Heart right ventricle (tissue), 16 donors: Measurements from ENCODE around the gene MYZAP. TPM values are rescaled to one million over a fixed set of nuclear protein-coding genes. Genes with fewer than 3 reads are reported as not detected.

Source experiments
- ATAC-seq, 8 donors: fragments of 200-7000 bp; cut with Tn5 transposase; one replicate each; pipeline ENCODE4 v1.9.1; 2020; ENCODE audit warnings: mild to moderate bottlenecking in 8 of 8, moderate library complexity in 8 of 8, moderate number of reproducible peaks in 1 of 8
- DNase-seq, 2 donors: peaks; one replicate each; pipeline ENCODE4 v3.0.0-alpha.2; 2020
- H3K27ac ChIP-seq, 10 donors: fragments of 200-600 bp; sonication (generic) in 2 of 10; one replicate each; pipeline versions ENCODE4 v1.5.0 to v1.8.0; 2020 to 2022; ENCODE audit warnings: mild to moderate bottlenecking in 3 of 10
- H3K27me3 ChIP-seq, 7 donors: fragments of 200-600 bp; one replicate each; pipeline ENCODE4 v1.8.0; 2021 to 2022; ENCODE audit warnings: mild to moderate bottlenecking in 2 of 7
- H3K36me3 ChIP-seq, 9 donors: fragments of 200-600 bp; sonication (generic) in 1 of 9; one replicate each; pipeline versions ENCODE4 v1.5.0 to v1.8.0; 2020 to 2022; ENCODE audit warnings: mild to moderate bottlenecking in 2 of 9
- H3K4me1 ChIP-seq, 9 donors: fragments of 200-600 bp; sonication (generic) in 1 of 9; one replicate each; pipeline versions ENCODE4 v1.5.0 to v1.8.0; 2020 to 2022; ENCODE audit warnings: mild to moderate bottlenecking in 4 of 9
- H3K4me3 ChIP-seq, 10 donors: fragments of 200-600 bp; sonication (generic) in 2 of 10; one replicate each; pipeline versions ENCODE4 v1.5.0 to v1.8.0; 2020 to 2022; ENCODE audit warnings: mild to moderate bottlenecking in 7 of 10, moderate library complexity in 2 of 10
- H3K9me3 ChIP-seq, 11 donors: fragments of 200-600 bp in 10 of 11; sonication (generic) in 2 of 11; one replicate each; pipeline versions ENCODE4 v1.5.0 to v1.8.0; 2013 to 2022; ENCODE audit warnings: mild to moderate bottlenecking in 2 of 11, control low read depth in 1 of 11, moderate library complexity in 1 of 11
- WGBS, 2 donors: extraction: QIAGEN DNeasy Blood & Tissue Kit; methylation state at CpG; one replicate each; pipeline ENCODE4 v1.1.7; 2013; ENCODE audit warnings: inconsistent platforms in 1 of 2; 5-methylcytosine and 5-hydroxymethylcytosine counted together
- intact Hi-C, 10 donors: fragments of 100-400 bp; cut with DNase I; formaldehyde crosslinking; loops; one replicate each; pipeline versions ENCODE4 v1.11.1 to v1.14.2; 2022
- polyA plus RNA-seq, 2 donors: library from polyadenylated mRNA; stranded (reverse); fragments of 200-250 nt; gene quantifications; one replicate each; pipeline ENCODE4 v1.2.3, GENCODE V29; 2013
- total RNA-seq, 10 donors: library from RNA; stranded (reverse); fragmentation: NEBNext Ultra II Directional in 3 of 10; extraction: Animal tissue kit (Norgen Biotek cat#: 25700) in 3 of 10; gene quantifications; one replicate each; pipeline versions ENCODE4 v1.2.1 to v1.2.4, GENCODE V29; 2021 to 2023
- TF ChIP-seq, protein P1 (sequence below), 9 donors: fragments of 200-600 bp; sonication (generic) in 2 of 9; IDR thresholded peaks; one replicate each; pipeline versions ENCODE4 v1.5.0 to v1.8.0; 2021 to 2022; ENCODE audit warnings: antibody characterized with exemption in 9 of 9, mild to moderate bottlenecking in 5 of 9, moderate library complexity in 1 of 9
- donor health status: Arrhythmogenic right ventricular cardiomyopathy.
- donor health status: ischemic (EF 13 %, LVEDD 7.1; RV severe dilation, severe dysfunction).
- donor health status: healthy with polysubstance abuse.
- donor health status: DM: no; HTN: yes; CAD: no.
- donor health status: DM: no; HTN: no; CAD: no.
- donor health status: ischemic (EF 25% LVEDD 6.9; RV normal size, moderate dysfunction).
- donor health status: ischemic (EF 25% LVEDD 5.7; RV mildly dilated, moderate dysfunction).
- donor health status: healthy.
- donor health status: DM: yes; HTN: yes; CAD: no.
- donor health status: Ischemic cardiomyopathy.
- donor health status: ischemic (EF 35%, LVEDD 5.7; RV mildly dilated, moderate dysfunction).
- donor health status: nonischemic (EF 11% LVEDD 7.7; RV severe dilation, severe dysfunction).
- donor health status: DM: yes; HTN: yes; CAD: no.
- donor health status: PGD.
- donor health status: ischemic (EF 29% LVEDD 5.4; RV normal size, mild dysfunction).
- donor health status: nonischemic (EF 23%, LVEDD 6.1; RV moderate dilation, normal function).

MYZAP gene
- total and polyA plus RNA-seq, 12 donors: 197 to 1,280 (median 880) TPM

DNA sequence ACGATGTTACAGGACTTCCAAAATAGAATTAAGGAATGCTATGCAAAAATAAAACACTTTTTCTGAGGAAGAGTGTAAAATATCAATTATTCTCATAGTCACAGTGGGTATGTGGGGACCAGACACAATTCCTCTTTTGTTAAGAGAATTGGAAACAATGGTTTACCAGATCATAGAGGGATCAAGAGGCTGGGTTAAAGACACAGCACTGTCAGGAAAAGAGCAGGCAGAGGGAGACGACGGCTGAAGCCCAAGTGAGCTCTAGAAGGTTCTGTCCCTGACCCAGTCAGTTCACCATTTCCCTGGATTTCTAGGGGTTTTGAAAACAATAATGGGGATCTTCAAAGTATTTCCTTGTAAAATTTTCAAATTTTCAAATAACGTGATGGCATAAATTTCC is 60.8 kb downstream of the MYZAP start:
- H3K27ac ChIP-seq: peak overlapping the region in 4 of 10 donors; percentile 13 to 59 (median 28)
- intact Hi-C loops: loop anchor here in 1 of 10 donors (10.0 kb wide), 1 partner anchor 758 kb away; no protein-coding TSS in a partner anchor

DNA sequence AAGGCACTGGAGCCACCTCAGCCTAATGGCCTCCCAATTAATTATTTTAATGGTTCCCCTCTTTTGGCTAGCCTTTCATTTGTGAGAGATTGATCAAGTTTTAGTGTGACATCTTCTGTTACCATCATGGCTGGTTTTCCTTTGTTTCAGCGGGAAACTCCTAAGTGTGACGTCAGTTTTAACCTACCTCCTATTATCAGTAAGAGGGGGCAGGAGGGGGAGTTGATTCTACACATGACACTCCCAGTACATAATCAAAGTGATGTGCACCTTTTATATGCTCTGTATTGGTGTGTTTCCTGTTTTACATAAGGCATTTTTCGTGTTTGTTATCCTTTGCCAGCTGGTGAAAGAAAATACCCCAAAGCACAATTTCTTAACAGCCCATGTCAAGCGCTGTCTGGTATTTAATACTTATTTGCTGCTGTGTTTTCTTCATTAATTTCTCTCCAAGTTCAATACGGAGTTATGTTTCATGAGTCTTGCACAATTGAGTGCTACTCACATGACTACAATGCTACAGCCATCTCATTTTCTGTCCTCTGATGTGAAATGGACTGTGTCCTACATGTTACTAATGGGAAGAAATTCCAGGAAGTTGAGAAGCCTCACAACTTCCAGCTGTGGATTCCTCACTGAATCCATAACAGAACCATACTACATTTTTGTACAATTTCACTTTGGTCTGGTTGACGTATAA is 62.6 kb downstream of the MYZAP start:
- Histone ChIP-seq H3K4me3 (no peak overlapping the region), H3K27me3 (no peaks in the 10 kb centered on the region), H3K27ac (peak overlapping the region in 6 of 10 donors; percentile 21 to 70 (median 52)), H3K4me1 (peaks cover 5 to 75% (median 23%) of the 10 kb centered on the region in 9 donors), H3K36me3 (peaks cover 0 to 6% (median 0%) of the 10 kb centered on the region in 9 donors), H3K9me3 (no peaks in the 10 kb centered on the region)
- 70 to 77% methylated on average over 6 of the region's 6 CpGs for WGBS, 2 donors
- ATAC-seq (peak in 1 of 8 donors; percentile 19), DNase-seq (no peak)
- TF ChIP-seq, protein P1, sequence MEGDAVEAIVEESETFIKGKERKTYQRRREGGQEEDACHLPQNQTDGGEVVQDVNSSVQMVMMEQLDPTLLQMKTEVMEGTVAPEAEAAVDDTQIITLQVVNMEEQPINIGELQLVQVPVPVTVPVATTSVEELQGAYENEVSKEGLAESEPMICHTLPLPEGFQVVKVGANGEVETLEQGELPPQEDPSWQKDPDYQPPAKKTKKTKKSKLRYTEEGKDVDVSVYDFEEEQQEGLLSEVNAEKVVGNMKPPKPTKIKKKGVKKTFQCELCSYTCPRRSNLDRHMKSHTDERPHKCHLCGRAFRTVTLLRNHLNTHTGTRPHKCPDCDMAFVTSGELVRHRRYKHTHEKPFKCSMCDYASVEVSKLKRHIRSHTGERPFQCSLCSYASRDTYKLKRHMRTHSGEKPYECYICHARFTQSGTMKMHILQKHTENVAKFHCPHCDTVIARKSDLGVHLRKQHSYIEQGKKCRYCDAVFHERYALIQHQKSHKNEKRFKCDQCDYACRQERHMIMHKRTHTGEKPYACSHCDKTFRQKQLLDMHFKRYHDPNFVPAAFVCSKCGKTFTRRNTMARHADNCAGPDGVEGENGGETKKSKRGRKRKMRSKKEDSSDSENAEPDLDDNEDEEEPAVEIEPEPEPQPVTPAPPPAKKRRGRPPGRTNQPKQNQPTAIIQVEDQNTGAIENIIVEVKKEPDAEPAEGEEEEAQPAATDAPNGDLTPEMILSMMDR (IDR thresholded peaks at IDR 0.05): no peak
- intact Hi-C loops: loop anchor here in 1 of 10 donors (10.0 kb wide), 1 partner anchor 760 kb away; no protein-coding TSS in a partner anchor

More for the DNA sequence above, 60.8 kb downstream of the MYZAP start:
- no peak for ATAC-seq
- TF ChIP-seq, protein P1 (IDR thresholded peaks at IDR 0.05): no peak
- no peaks in the 10 kb centered on the region for H3K27me3 ChIP-seq
- WGBS, 2 donors: 83 to 88% methylated on average over 4 of the region's 4 CpGs
- H3K4me1 ChIP-seq: peaks cover 5 to 93% (median 28%) of the 10 kb centered on the region in 9 donors
- H3K36me3 ChIP-seq: peaks cover 0 to 6% (median 0%) of the 10 kb centered on the region in 9 donors
- H3K9me3 ChIP-seq: no peaks in the 10 kb centered on the region
- no peak for DNase-seq
- no peak overlapping the region for H3K4me3 ChIP-seq

DNA sequence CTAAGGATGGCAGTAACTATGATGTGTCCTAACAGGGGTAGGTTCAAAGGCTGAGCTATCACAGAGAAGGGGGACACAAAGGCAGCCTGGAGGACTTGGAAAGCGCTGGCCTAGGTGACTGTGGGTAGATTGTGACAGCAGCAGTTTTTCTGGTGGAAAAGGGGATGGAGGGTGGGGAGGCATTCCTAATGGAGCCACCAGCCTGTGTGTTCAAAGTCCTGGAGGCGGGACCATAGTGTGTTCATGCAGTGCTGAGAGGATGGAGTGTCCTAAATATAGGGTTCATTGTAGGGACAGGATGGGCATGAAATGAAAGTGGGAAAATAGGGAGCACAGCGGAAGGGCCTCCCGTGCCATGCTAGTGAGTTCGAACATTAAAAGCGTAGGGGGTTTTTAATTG is 63.3 kb downstream of the MYZAP start:
- Histone ChIP-seq H3K4me1 (peaks cover 5 to 67% (median 22%) of the 10 kb centered on the region in 9 donors), H3K4me3 (no peak overlapping the region), H3K27ac (peak overlapping the region in 6 of 10 donors; percentile 21 to 76 (median 54)), H3K27me3 (no peaks in the 10 kb centered on the region), H3K9me3 (no peaks in the 10 kb centered on the region), H3K36me3 (peaks cover 0 to 4% (median 0%) of the 10 kb centered on the region in 9 donors)
- TF ChIP-seq, protein P1 (IDR thresholded peaks at IDR 0.05): no peak
- DNase-seq: no peak
- peak in 5 of 8 donors; percentile 13 to 55 (median 52) for ATAC-seq
- intact Hi-C loops: loop anchor here in 3 of 10 donors (5.0 to 10.0 kb wide), 2 partner anchors 93 to 760 kb away; no protein-coding TSS in a partner anchor
- WGBS, 2 donors: 65 to 69% methylated on average over 6 of the region's 6 CpGs

DNA sequence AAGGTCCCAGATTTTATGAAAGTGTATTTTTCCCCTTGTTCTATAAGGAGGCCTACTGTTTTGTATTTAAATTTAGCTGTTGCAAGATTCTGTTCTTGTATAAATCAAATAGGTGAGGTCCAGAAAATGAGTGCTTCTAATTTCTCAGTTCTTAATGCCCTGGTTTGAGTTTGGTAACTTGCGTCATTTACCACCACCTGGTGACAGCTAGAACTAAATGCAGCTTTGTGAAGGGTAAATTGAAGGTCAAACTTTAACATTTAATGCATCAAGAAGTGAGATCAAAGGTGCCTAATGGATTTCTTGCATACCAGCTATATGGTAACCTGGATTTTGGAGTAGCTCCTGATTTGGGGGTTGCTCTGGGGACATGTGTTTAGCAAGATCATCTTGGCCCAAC is 64.1 kb downstream of the MYZAP start:
- intact Hi-C loops: loop anchor here in 3 of 10 donors (5.0 to 10.0 kb wide), 2 partner anchors 94 to 761 kb away; no protein-coding TSS in a partner anchor

More for the DNA sequence above, 64.1 kb downstream of the MYZAP start:
- Histone ChIP-seq H3K4me3 (no peak overlapping the region), H3K36me3 (peaks cover 0 to 11% (median 0%) of the 10 kb centered on the region in 9 donors), H3K9me3 (no peaks in the 10 kb centered on the region), H3K27me3 (no peaks in the 10 kb centered on the region), H3K27ac (peak overlapping the region in 8 of 10 donors; percentile 3 to 76 (median 53)), H3K4me1 (peaks cover 5 to 61% (median 20%) of the 10 kb centered on the region in 9 donors)
- ATAC-seq (peak in 2 of 8 donors; percentile 4 to 35), DNase-seq (no peak)
- TF ChIP-seq, protein P1 (IDR thresholded peaks at IDR 0.05): peak in 4 of 9 donors; percentile 8 to 41 (median 32)
- WGBS, 2 donors: 59 to 68% methylated on average over 1 of the region's 1 CpG
